NCI-H748 treated with DMSO at 0.1 percent for 48 hours (cell line): ENCODE results near the gene IGF1R.

Source experiments
- DNase-seq: peaks from one replicate; lab custom pipeline; 2025; lab: John Stamatoyannopoulos, UW

IGF1R gene

GRCh38 chr15:98914626-98915025 is 266.3 kb downstream of the IGF1R start:
- DNase-seq: no peak

- DNase-seq: no peak
These were observed 268.5 kb downstream of the IGF1R start for GRCh38 chr15:98916826-98917225.

DNA sequence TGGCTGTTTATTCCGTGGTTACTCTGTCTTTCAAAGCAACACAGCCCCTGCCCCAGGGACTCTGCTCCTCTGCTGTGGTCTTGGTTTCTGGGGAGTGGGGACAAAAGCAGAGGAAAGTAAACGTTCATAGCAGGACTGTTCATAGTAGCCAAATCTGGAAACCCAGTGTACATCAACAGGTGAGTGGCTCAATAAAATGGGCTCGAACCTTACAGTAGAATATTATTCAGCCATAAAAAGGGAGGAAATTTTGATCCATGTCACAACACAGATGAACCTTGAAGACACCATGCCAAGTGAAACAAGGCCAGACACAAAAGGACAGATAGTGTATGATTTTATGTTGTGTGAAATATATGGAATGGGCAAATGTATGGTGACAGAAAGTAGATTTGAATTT is 269.1 kb downstream of the IGF1R start:
- DNase-seq: no peak

DNA sequence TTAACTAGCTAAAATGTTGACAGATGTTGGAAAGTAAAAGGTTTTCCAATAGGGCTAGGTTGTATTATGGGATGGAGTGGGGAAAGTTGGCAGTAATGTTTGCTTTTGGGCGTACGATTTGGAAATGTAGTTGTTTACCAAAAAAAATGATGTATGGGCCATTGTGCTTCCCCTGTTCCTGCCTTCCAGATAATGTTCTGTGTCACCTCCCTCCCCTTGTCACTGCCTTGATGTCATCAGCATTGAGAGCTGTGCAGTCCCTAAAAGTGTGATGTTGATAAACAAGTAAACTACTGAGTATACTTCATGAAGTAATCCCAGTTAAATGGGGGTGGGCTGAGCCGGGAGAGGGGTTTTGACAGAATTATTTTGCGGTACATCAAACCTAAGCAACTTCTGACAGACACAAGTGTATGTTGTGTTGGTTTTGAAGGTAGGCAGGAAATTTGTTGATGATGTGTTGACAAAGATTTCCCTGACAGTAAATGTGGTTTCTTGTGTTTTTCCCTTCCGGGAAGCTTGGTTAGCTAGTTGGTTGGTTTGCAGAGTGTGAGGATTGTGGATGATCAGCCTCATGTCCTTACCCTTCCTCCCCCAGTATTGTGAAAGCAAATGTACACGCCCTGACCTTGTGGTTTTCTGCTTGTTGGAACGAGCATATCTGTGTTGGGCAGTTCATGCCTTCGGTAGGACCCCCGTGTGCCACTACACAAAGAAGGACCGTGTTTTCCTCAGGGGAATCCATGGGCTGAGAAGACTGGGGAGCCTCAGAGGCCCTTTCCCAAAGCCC is 271.9 kb downstream of the IGF1R start:
- DNase-seq: no peak

DNA sequence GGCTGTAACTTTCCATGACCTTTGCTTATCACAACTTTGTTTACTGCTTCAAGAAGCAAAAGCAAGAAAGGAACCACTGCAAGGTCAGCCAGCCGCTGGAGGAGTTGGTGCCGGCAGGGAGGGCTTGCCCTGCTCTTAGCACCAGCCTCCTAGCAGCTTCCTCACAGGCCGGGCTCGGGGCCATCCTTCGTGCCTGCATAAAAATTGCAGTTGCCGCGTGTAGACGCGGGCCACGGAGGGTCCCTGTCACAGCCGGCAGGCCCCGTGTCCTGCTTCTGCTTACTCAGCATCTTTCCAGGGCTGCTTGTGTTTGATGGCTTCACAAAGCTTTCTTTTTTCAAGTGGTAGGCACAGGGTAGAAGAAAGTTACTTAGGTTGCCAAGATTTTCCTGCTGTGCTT is 274.8 kb downstream of the IGF1R start:
- no peak for DNase-seq

DNA sequence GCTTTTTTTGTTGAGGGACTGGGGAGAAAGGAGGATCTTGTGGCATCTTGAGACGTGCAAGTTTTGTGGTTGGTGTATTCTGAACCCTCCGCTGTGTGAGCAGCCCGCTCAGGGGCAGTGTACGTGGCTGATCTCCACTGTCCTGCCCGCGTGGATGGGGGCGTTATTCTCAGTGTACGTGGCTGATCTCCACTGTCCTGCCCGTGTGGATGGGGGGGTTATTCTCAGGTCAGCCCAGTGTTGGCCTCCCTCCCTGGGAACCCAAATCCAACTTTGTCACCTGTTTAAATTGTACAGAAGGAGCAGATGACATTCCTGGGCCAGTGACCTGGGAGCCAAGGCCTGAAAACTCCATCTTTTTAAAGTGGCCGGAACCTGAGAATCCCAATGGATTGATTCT is 275.2 kb downstream of the IGF1R start:
- DNase-seq: no peak

- DNase-seq: no peak
These were observed 276.2 kb downstream of the IGF1R start for GRCh38 chr15:98924401-98925049.

DNA sequence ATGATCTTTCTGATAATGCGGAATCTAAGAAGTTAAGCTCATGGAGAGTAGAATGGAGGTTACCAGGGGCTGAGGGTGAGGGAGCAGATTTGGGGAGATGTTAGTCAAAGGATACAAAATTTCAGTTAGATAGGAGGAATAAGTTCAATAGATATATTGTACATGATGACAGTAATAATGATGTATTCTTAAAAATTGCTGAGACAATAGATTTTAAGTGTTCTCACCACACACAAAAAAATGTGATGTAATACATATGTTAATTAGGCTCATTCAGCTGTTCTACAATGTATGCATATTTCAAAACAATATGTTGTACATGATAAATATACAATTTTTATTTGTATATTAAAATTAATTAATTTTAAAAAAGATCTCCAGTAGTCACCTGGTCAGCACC is 277.9 kb downstream of the IGF1R start:
- DNase-seq: no peak

DNA sequence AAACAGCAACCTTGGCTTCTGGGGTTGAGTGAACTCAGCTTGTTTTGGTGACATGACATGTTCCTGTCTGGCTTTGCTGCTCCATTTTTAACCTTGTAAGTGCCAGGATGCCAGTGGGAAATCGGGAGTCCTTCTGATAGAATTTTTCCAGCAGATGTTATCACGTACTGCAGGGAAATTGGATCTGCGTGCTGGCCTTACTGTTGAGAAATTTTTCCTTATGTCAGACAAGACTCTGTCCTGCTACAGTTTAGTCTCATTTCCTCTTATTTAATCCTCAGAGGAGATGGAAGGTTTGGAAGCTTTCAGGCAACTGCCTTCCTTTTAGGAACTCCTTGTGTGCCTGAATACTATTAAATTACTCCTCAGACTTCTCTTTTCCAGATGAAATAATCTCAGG is 278.7 kb downstream of the IGF1R start:
- no peak for DNase-seq

DNA sequence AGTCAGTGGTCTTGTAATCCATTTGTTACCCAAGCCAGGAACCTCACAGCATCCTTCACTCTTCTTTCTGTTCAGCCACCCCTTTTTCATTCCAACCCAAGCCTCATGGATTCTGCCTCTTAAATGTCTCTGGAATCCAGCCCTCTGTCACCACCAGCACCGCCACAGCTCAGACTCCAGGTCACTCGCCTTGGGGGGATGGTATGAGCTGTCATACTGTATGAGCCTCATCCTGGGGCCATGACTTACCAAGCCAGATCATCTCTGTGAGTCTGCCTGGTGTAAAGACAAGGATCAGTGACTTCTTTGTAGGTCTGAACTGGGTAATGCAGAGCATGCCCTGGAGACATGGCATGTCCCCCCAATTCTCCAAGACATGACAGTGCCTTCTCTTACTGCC is 279.7 kb downstream of the IGF1R start:
- DNase-seq: no peak

- DNase-seq: no peak
These were observed 282.2 kb downstream of the IGF1R start for GRCh38 chr15:98930576-98930975.

GRCh38 chr15:98931004-98931403 is 282.7 kb downstream of the IGF1R start:
- no peak for DNase-seq

DNA sequence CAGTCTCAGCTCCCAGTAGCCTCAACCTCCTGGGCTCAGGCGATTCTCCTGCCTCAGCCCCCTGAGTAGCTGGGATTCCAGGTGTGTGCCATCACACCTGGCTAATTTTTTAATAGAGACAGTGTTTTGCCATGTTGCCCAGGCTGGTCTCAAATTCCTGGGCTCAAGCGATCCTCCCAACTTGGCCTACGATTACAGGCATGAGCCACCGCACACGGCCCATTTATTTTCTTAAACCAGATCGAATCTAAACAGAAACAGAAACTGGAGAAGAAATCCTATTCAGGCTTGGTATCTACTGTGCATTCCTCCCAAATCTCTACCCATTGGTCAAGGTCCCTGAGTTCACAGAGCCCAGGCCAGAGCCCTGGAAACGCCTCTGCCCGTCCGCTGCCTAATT is 285.1 kb downstream of the IGF1R start:
- DNase-seq: no peak

DNA sequence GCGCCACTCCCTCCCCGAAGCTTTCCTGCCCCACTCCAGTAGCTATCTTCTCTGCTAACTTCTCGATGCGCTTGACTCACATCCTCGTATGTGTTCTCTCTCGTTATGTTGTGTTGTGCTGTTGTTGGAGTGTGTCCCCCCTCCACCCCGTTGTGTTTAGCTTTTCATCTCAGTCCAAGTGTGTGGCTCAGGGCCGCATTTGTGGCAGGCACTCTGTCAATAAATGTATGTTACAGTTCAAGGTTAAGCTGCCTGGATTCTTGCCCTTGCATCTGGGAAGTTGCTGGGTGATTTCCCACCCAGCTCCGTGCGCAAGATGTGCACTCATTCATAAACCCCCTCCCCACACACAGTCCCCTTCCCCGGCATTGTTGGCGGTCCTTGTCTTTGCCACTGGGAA is 287.4 kb downstream of the IGF1R start:
- DNase-seq: no peak

- DNase-seq: no peak
These were observed 289.2 kb downstream of the IGF1R start for GRCh38 chr15:98937413-98938104.

DNA sequence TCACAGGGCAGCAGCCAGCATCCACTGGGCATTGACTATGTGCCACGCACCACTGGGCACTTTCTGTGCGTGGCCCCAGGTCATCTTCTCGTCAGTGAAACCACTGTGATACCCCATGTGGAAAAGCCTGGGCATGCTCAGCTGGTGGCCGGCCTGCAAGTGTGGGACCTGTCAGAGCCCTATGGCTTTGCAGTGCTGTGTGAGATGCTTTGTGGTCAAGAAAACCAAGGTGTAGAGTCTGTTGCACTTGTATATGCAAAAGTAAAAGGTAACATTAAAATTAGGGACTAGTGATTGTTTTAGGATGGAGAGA is 289.7 kb downstream of the IGF1R start:
- no peak for DNase-seq

DNA sequence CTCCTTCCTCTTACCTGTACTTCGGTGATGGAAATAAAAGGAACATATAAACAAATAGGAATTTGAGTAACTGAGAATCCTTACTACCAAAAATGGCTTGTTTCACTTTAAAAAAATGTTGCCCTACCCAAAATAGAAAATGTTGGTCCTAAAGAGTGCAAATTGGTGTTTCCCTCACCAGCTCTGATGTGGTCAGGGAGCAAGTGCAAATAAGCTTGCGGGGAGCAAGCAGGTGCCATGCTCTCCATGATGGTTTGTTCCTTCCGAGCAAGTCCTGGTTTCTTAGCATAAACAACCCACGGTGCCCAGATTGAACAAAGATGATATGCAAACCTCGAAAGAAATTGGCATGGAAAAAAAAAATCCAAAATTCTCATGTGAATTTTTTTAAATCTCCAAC is 290.5 kb downstream of the IGF1R start:
- DNase-seq: no peak

DNA sequence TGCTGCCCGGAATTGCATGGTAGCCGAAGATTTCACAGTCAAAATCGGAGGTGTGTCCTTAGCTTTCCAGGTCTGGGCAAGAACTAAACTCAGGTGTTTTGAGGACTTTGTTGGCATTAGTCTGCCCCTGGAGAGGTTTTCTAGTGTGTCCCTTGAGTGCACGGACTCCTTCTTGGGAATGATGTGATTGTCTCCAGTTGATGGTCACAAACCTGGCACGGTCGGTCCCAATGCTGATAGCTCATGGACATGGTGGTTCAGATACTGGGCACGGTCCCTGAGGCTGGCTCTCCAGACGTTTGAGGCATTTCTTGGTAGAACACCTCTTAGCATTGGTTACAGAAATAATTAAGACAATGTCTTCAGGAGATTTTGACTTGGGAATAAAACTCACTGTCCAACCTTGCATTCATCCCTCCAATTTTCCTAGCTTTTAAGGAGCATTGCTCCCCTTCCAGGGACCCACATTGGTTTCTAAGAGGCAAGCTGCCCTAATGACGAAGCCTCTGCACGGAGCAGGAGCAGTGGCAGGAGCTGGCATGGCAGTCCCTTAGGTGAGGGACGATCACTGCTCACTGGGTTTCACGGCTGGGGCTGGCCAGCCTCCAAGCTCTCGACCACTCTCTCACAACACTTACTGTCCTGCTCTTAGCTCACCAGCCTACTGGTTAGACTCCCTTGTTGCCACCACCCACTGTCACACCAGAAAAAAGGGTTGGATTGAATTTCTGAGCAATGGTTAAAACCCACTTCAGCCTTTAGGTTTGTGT is 291.2 kb downstream of the IGF1R start:
- DNase-seq: no peak

GRCh38 chr15:98941595-98942255 is 293.4 kb downstream of the IGF1R start:
- DNase-seq: no peak

GRCh38 chr15:98942431-98942830 is 294.1 kb downstream of the IGF1R start:
- DNase-seq: no peak

DNA sequence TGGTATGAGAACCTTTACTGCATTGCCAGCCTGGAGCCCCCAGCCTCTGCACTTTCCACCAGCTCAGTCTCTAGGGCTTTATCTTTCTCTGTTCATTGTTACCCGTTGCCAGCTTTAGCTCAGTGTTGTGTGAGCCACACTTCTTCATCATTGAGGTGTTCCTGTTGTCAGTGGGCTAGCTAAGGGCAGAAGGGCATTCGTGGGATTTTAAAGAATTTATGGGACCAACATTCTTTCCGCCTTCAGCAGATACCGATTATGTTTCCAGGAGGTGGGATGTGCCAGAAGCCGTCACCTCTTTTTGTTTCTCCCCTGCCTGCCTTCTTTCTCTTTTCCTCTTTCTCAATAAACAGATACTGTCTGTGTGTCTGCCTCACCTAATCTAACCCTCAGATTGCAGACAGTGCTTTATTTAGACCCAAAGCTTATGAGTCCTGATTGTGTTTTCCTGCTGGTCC is 294.7 kb downstream of the IGF1R start:
- DNase-seq: no peak

- DNase-seq: no peak
These were observed 295.3 kb downstream of the IGF1R start for GRCh38 chr15:98943601-98944151.
